NCI-H1694 treated with DMSO at 0.1 percent for 48 hours (cell line): ENCODE measurements around the gene ENPP3.
"Not testable (repeated sequence)": the region's sequence is repeated elsewhere in the genome, so short reads cannot be mapped to it uniquely, and the experiment has no call there.

Source experiments
- DNase-seq: peaks from one replicate; lab custom pipeline; 2025; lab: John Stamatoyannopoulos, UW

The ENPP3 gene

DNA sequence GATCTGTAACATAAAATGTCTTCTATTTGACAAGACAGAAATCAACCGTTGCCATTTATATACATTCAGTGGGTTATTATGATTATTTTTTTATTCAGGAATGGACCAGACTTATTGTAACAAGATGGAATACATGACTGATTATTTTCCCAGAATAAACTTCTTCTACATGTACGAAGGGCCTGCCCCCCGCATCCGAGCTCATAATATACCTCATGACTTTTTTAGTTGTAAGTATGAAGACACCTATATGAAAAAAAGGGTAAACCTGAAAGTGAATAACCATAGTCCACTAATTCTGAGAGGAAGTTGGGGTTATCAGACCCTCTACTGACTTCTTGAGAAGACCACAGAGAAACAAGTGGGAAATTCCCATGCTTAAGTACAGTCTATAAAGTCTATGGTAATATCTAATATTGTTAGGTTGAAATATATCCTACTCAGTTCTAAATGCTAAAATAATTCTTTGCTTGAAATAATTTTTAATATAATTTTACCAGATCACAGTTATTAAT, 48.2 kb downstream of the ENPP3 start:
- no peak for DNase-seq

DNA sequence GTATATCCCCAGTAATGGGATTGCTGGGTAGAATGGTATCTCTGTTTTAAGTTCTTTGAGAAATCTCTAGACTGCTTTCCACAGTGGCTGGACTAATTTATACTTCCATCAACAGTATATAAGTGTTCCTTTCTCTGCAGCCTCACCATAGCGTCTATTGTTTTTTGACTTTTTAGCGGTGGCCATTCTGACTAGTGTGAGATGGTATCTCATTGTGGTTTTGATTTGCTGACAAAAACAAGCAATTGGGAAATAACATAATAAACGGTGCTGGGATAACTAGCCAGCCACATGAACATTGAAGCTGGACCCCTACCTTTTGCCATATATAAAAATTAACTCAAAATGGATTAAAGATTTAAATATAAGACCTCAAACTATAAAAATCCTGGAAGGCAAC, 49.9 kb downstream of the ENPP3 start:
- no peak for DNase-seq

DNA sequence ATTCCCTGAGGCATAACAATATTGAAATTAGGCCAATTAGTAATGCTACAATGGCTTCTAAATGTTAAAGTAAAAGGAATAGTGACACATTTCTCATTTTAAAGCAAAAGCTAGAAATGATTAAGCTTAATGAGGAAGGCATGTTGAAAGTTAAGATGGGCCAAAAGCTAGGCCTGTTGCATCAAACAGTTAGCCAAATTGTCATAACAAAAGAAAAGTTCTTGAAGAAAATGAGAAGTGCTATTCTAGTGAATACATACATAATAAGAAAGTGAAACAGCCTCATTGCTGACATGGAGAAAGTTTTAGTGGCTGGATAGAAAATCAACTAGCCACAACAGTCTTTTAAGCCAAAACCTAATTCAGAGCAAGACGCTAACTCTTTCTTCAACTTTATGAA, 51.2 kb downstream of the ENPP3 start:
- no peak for DNase-seq

DNA sequence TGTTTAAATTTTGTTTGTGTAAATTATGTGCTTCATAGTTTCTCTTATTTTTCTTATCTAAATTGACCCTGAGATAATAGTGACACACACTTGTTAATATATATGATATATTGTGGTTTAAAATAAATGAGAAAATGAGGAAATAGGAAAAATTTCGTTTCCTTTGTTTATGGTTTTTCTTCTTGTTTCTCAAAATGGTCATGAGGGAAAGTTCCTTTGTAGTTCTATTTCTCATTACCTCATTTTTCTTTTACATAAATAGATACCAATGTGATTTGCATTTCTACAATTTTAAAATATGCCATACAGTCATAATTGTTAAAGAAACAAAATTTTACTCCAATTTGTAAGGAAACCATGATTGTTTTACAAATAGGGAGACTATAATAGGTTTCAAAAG, 54.9 kb downstream of the ENPP3 start:
- no peak for DNase-seq

DNA sequence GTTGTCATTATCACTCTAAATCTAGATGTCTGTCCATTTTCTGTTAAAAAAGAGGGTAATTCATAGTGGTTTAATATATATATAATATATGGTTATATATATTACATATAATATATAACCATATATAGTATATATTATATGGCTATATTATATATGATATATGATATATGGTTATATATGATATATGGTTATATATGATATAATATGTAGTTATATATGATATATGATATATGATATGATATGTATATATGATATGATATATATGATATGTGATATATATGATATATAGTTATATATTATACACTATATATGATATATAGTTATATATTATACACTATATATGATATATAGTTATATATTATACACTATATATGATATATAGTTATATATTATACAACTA, 55.5 kb downstream of the ENPP3 start:
- no peak for DNase-seq

DNA sequence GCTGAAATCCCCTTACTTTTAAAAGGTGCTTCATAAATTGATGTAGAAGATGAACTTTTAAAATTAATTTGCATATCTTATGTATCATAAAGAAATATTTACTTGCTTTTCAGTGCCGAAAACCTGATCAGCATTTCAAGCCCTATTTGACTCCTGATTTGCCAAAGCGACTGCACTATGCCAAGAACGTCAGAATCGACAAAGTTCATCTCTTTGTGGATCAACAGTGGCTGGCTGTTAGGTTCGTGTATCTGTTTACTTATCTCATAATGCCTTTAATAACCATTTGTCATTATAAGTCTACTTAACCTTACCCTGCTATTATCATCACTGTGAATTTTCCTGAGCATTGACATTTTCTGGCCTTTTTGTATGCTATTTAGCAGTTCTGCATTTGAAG, 56.3 kb downstream of the ENPP3 start:
- DNase-seq: no peak

DNA sequence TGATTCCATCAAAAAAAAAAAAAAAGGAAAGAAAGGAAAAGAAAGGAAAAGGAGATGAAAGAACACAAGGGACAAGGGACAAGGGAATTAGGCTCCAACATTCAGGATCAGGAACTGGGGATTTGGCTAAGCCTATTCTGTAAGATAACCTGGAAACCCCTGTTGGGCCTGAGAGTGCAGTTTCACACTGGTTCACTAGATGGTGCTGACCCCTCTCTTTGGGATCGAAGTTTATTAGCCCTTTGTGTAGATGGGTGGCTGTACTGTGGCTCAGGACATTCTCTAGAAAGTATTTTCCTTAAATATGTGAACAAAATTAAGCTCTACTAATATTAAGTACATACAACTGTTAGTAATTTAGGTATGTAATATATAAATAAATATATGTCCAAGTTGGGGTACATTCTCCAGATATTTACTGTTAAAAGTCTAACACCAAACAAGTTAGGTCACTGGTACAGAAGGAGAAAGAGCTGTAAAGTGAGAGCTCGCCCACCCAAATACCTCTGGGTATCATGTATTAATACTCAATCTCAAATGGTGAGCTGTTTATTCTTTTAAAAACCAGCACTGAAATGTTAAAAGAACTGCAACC, 57.8 kb downstream of the ENPP3 start:
- peak; percentile 6 for DNase-seq

DNA sequence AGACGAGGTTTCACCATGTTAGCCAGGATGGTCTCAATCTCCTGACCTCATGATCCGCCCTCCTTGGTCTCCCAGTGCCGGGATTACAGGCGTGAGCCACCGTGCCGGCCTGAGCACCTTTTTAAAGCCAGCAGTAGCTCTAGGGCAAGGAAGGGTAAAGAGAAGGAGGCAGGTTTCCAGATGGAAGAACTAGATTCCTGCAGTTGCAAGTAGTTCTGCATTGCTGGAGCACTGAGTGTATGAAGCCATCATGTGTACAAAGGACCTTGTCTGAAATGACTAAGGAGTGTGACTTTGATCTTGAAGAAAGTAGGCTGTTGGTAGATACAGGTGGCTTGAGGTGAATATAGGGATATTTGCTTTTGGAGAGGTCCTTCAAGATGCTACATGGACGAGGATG, 59.9 kb downstream of the ENPP3 start:
- DNase-seq: no peak

DNA sequence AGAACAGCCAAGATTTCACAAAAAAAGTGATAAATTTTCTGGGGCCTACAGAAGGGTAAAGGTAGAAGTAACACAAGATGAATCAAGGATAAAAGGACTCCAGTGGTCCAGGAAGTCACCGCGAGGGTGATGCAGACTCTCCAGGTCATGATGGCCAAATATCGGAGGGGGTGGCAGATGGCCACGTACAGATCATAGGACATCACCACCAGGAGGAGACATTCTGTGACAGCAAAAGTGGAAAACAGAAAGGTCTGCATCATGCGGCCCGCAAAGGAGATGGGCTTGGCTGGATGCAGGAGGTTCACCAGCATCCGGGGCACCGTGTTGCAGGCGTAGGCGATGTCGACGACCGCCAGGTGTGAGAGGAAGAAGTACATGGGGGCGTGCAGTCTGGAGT, 63.7 kb downstream of the ENPP3 start:
- DNase-seq: not testable (repeated sequence)

DNA sequence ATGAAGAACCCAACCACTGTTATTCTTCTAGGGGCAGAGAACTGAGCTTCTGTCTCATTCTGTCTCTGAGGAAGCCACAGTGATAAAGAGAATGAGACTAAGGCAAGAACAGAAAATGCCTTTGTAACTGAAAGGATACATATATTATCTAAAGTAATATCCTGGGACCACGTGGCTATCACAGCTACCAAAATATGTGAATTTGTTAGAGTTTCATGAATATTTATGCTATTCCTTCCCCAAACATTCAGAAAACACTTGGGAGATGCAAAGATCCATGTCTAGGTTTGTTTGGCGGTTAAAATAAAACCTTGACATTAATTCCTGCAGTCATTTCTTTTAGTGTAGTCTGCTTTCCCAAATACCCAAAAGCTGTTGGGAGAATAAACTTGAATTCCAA, 66.8 kb downstream of the ENPP3 start:
- not testable (repeated sequence) for DNase-seq

DNA sequence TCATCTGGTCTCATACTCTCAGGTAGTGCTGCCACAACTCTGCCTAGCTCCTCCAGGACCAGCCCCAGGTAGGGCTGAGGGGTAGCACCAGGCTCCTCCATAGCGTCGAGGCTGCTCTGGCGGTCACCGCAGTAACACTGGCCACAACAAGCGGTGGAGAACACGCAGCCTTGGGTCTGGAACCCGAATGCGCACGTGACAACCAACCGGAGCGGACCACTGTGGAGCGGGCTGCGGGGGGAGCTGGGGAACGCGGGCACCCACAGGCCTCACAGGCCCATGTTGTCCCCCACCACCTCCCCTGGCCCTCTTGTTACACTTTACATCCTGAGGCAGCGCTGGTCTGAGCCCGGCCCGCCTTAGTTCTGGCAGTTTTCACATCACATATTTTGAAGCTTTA, 73.8 kb downstream of the ENPP3 start, which contains the start of gene CTAGE9:
Gene CTAGE9, minus strand, starts transcription at position 101 of the 400 bp plus-strand sequence. Its CDS starts 0 bp downstream, at position 101.
- not testable (repeated sequence) for DNase-seq

DNA sequence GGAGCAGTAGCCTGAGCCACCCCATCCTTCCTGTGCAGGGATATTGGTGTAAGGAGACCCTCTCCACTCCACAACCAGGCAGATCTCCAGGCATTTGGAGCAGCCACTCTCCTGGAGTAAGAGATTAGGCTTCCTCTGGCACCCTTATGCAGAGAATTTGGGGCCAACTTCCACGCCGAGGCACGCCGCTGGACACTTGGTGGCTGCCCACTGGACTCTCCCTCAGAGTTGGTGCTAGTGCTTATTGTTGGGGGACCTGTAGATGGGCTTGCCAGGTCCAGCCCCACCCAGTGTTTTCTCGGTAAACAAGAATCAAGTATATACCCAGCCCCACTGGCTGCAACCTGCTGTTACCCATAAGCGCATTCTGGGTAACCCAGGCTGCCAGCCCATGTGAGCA, 78.5 kb downstream of the ENPP3 start:
- DNase-seq: not testable (repeated sequence)

DNA sequence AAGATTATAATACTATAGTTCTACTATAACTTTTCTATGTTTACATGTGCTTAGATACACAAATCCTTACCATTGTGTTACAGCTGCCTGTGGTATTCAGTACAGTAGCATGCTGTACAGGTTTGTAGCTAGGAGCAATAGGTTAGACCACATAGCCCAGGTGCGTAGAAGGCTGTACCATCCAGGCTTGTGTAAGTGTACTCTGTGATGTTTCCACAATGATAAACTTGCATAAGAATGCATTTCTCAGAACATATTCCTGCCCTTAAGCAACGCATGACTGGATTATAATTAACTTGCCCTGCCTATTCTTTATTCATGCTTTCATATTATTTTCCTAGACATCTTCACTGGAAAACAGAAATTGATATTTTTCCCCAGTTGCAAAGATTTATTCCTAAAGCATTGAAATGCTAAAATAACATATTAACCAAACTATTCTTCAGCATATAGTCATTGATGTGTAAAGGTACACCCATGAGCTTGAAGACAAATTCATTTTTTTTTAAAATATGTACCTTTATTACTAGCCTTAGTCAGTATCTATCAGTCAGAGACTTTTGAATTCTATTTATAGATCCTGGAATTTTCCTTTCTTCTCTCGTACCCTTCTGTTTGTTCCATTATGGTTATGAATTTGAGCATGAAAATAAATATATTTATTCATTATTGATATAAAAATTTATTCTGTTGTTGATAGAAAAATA, 80.9 kb downstream of the ENPP3 start:
- DNase-seq: no peak

DNA sequence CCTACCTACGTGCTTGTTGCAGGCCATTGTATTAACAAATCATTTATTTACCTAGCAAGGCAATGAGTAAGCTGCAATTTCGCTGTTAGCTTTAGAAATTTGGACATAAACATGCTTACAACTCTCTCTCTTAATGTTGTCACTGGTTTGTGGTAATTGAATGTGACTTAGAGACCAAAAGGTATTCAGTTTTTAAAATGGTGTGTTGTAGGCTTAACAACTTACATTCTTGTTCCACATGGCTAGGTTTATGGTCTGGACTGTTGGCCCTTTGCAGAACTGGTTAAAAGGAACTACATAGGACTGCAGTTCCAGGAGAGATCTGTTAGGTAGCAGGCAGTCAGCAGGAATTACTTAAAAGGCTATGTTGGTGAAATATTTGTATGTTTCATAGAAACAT, 84.1 kb downstream of the ENPP3 start:
- no peak for DNase-seq

DNA sequence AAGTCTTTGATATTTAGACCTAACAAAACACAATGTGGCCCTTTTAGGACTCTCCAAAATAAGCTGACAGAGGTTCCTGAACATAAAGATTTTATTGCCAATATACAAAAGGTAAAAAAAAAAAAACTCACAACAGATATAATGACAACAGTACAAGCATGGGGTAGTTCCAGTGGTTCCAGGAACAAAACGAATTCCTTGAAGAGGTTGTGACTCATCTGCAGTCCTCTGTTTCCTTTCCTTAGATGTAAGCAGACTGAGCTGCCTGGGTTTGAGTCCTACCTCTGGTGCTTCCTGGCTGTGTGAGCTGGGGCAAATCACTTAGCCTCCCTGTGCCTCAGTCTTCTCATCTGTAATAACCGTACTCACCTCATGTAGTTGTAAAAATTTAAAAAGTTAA, 87.0 kb downstream of the ENPP3 start:
- no peak for DNase-seq

DNA sequence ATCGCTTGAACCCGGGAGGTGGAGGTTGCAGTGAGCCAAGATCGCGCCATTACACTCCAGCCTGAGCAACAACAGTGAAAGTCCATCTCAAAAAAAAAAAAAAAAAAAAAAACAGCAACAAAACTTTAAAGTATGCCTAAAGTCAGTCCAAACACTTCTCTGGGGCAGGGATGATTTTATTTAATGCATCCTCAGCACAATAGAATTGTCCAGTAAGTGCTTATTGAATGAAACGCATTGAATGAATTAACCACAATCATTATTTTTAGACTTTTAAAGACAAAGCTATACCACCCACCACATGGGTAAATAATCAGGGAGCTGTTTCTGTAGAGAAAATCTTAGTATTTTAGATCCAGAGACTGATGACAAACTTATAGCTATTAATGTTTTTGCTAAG, 90.4 kb downstream of the ENPP3 start:
- no peak for DNase-seq

DNA sequence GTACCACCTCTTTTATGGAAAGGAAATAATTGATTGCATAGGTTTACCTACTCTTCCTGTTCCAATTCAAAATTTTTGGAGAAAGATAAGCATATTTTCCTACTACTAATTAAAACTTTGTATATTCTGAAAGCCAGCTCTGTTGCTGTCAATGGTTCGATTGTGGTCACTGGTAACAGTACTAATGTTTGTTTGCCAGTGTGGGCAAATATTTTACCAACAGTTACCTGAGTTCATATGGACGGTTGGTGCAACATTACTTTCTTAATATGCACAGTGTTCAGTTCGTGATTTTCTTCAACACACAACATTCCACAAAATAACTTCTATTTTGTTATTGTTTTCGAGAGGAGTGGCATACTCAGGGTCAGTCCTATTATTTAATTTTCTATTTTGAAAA, 90.8 kb downstream of the ENPP3 start:
- no peak for DNase-seq

DNA sequence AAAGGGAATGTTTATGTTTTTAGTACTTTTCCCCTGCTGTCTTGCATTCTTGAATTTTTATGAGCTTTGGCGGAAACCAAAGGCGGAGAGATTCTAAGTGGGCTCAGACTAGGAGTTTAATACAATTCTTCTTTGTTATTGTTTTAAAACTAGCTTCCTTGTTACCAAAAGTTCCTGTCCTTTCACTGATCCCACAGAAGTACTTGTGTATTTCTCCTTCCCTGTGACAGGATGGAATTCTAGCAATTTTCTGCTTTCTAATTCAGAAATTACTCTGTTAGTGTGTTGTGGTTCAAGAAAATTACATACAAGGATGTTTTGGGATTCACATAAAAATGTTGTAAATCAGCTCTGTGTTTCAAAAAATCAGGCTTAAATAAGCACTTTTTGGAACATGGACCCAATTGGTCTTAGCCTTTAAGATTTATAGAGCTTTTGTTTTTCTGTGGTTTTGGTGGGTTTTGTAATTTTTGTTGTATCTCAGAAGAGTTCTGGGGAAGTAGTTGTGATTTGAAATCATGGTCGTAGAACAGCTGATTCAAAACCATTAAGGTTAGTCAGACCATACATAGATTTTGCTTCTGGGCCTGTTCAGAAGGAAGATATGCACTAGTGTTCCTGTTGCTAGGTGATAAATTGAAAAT, 91.3 kb downstream of the ENPP3 start:
- DNase-seq: no peak

DNA sequence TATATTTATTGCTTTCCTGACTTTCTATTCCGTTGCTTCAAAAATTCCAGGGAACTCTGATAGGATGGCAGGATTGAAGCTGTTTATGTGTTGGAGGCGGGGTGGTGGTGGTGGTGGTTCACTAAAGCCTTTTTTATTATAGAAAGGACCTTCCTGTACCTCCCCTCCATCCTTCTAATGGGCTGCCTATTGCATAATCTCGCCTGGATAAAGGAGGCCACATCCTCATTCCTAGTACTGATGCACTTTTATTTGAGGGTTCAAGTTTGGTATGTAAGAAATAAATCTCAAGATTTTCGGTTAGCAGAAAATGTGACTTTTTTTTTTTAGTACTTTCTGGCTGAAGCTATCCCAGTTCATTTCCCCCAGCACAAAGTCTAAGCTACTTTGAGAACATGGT, 92.4 kb downstream of the ENPP3 start:
- DNase-seq: no peak

DNA sequence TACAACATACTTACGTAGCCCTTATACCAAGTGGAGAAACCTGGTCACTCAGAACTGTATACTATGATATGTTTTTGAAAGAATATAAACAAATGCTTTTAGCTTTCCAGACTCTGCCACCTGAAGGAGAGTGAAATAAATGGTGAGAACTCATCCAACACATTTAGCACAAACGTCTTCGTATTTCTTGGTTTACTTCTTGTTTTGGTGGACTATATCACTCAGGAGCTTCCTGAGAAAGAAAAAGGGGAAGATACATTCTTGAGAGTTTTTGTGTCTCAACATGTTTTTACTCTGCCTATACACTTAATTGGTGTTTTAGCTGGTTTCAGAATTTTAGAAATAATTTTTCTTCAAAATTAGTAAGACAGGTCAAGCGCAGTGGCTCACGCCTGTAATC, 93.2 kb downstream of the ENPP3 start:
- no peak for DNase-seq

DNA sequence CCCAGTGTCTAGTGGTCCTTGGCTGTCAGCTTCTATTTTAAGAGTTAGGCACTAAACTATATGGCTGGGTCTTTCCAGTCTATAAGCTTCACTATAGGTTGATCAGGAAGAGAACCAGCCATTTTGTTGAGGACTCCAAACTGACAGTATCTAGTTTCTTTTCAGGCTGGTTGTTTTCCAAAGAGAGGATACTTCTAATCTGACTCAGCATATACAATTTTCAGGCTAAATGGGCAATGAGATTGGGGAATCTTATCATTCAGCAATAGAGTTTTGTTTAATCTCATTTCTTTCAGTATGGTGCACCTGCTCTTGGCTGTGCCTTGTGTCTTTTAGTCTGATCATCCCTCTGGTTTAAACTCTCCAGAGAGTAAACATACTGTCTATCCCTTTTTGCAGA, 94.1 kb downstream of the ENPP3 start:
- no peak for DNase-seq

DNA sequence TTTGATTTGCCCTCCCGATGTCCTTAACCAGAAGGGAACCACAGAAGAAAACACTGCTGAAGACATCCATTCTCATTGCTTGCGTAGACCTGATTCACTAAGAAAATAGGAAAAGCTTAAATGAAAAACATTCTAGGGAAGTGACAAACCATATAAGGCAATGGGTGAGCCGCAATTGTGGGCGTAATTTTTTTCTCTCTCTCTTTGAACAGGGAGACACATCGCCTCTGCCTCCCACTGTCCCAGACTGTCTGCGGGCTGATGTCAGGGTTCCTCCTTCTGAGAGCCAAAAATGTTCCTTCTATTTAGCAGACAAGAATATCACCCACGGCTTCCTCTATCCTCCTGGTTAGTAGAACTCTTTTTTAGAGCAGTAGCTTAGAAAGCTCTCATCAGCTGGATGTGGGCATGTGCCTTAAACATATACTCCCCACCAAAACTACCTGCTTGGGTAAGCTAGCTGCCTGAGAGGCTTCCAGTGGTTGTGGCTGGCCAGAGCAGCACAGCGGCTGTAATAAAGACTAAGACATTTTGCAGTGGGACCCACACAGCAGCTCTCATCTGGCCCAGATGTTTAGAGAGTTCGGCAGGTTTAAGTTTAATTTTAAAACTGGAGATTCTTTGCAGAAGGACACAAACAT, 96.4 kb downstream of the ENPP3 start:
- no peak for DNase-seq
